Esophagus squamous epithelium (tissue), 5 donors: Measurements from ENCODE around the gene APOLD1. TPM values are rescaled to one million over a fixed set of nuclear protein-coding genes. Genes with fewer than 3 reads are reported as not detected.

Source experiments
- DNase-seq: peaks from one replicate; lab custom pipeline; 2025; lab: John Stamatoyannopoulos, UW
- H3K27ac ChIP-seq, 4 donors: fragments of 200-600 bp; sonication (generic); one replicate each; pipeline ENCODE4 v1.5.1; 2016 to 2019; ENCODE audit warnings: mild to moderate bottlenecking in 1 of 4
- H3K27me3 ChIP-seq, 4 donors: fragments of 200-600 bp; sonication (generic); 1 replicate in 3 of 4; 2 replicates in 1 of 4; pipeline versions ENCODE4 v1.5.1 to v1.6.0; 2017 to 2021; ENCODE audit warnings: antibody characterized with exemption in 1 of 4
- H3K36me3 ChIP-seq, 3 donors: fragments of 200-600 bp; sonication (generic); one replicate each; pipeline ENCODE4 v1.5.1; 2016 to 2019
- H3K4me1 ChIP-seq, 3 donors: fragments of 200-600 bp; sonication (generic); one replicate each; pipeline ENCODE4 v1.5.1; 2017 to 2019
- H3K4me3 ChIP-seq, 4 donors: fragments of 200-600 bp; sonication (generic); 1 replicate in 3 of 4; 2 replicates in 1 of 4; pipeline ENCODE4 v1.5.1; 2016 to 2019; ENCODE audit warnings: mild to moderate bottlenecking in 2 of 4, moderate library complexity in 1 of 4
- H3K9me3 ChIP-seq, 3 donors: fragments of 200-600 bp; sonication (generic); one replicate each; pipeline ENCODE4 v1.5.1; 2016 to 2019
- CTCF ChIP-seq, 6 experiments: fragments of 450-650 bp in 4 of 6; fragments of 200-600 bp in 2 of 6; sonication (generic) in 2 of 6; IDR thresholded peaks; one replicate each; pipeline ENCODE4 v1.5.1; 2016 to 2019; ENCODE audit warnings: antibody characterized with exemption in 6 of 6, mild to moderate bottlenecking in 4 of 6, moderate library complexity in 4 of 6
- POLR2A ChIP-seq, 4 donors: fragments of 450-650 bp; IDR thresholded peaks; one replicate each; pipeline ENCODE4 v1.6.1; 2017; ENCODE audit warnings: antibody characterized with exemption in 4 of 4, mild to moderate bottlenecking in 4 of 4, moderate library complexity in 3 of 4
- WGBS, 2 donors: methylation state at CpG; one replicate each; pipeline ENCODE4 v1.1.5; 2018; 5-methylcytosine and 5-hydroxymethylcytosine counted together
- intact Hi-C: fragments of 100-400 bp; cut with DNase I; formaldehyde crosslinking; loops from one replicate; pipeline ENCODE4 v1.15.0; 2022
- total RNA-seq, 4 donors: library from RNA; depleted of rRNA; stranded (reverse); fragments of >200 nt; gene quantifications; one replicate each; pipeline ENCODE4 v1.1.0, GENCODE V29; 2016
- donor health status: DM: yes; HTN: yes; CAD: no.

Gene APOLD1
- total RNA-seq, 4 donors from 2014 or later = 2.5 to 14.1 (median 6.8) TPM

- intact Hi-C loops = no loop called here
- H3K27ac ChIP-seq = no peak overlapping the region
- no peaks in the 10 kb centered on the region for H3K36me3 ChIP-seq
- DNase-seq = no peak
- 50 to 63% methylated on average over 7 of the region's 7 CpGs for WGBS, 2 donors
- H3K4me3 ChIP-seq = no peak overlapping the region
- TF ChIP-seq POLR2A (IDR thresholded peaks at IDR 0.05) = no peak
- TF ChIP-seq CTCF (IDR thresholded peaks at IDR 0.05) = no peak
- H3K27me3 ChIP-seq = no peaks in the 10 kb centered on the region
- no peaks in the 10 kb centered on the region for H3K9me3 ChIP-seq
- H3K4me1 ChIP-seq = peaks cover 0 to 51% (median 5%) of the 10 kb centered on the region in 3 donors
Measured at GRCh38 chr12:12745576-12746211, 39.8 kb upstream of the APOLD1 start.

- no peaks in the 10 kb centered on the region for H3K27me3 ChIP-seq
- WGBS, 2 donors = 73 to 79% methylated on average over 3 of the region's 3 CpGs
- intact Hi-C loops = no loop called here
Measured at GRCh38 chr12:12747278-12747677, 38.2 kb upstream of the APOLD1 start.

DNA sequence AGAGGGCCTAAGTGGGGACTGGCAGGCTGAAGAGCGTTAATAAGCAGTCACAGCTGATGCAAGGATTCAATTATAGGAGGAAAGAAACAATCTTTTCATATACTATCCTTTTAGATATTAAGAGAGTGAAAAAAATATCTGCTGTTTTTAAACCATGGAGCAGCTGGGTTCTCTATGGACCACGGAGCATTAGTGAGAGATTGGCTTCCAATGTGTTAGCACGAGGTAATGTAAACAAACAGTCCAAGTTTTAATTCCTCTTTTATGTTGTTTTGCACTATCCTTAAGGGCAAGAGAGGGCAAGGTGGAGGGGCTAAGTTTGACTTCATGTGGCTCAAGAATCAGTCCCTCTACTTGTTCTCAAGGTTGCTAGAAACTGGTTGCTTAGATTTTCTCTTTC is 37.4 kb upstream of the APOLD1 start:
- H3K27ac ChIP-seq = no peak overlapping the region
- peaks cover 0 to 37% (median 0%) of the 10 kb centered on the region in 3 donors for H3K4me1 ChIP-seq
- no peaks in the 10 kb centered on the region for H3K9me3 ChIP-seq
- TF ChIP-seq POLR2A (IDR thresholded peaks at IDR 0.05) = no peak
- TF ChIP-seq CTCF (IDR thresholded peaks at IDR 0.05) = no peak
- DNase-seq = no peak
- 45 to 56% methylated on average over 3 of the region's 3 CpGs for WGBS, 2 donors
- H3K27me3 ChIP-seq = no peaks in the 10 kb centered on the region
- H3K36me3 ChIP-seq = no peaks in the 10 kb centered on the region
- intact Hi-C loops = no loop called here
- H3K4me3 ChIP-seq = no peak overlapping the region

More at GRCh38 chr12:12747278-12747677, 38.2 kb upstream of the APOLD1 start:
- Histone ChIP-seq H3K4me1 (peaks cover 0 to 37% (median 0%) of the 10 kb centered on the region in 3 donors), H3K27ac (no peak overlapping the region), H3K9me3 (no peaks in the 10 kb centered on the region), H3K36me3 (no peaks in the 10 kb centered on the region), H3K4me3 (no peak overlapping the region)
- TF ChIP-seq POLR2A (IDR thresholded peaks at IDR 0.05) = no peak
- TF ChIP-seq CTCF (IDR thresholded peaks at IDR 0.05) = no peak
- DNase-seq = no peak

- no peaks in the 10 kb centered on the region for H3K27me3 ChIP-seq
- H3K36me3 ChIP-seq = no peaks in the 10 kb centered on the region
- intact Hi-C loops = no loop called here
- TF ChIP-seq POLR2A (IDR thresholded peaks at IDR 0.05) (no peak), CTCF (IDR thresholded peaks at IDR 0.05) (no peak)
- peaks cover 0 to 36% (median 0%) of the 10 kb centered on the region in 3 donors for H3K4me1 ChIP-seq
- DNase-seq = no peak
- peak overlapping the region; percentile 37 to 64 (median 50) for H3K4me3 ChIP-seq
- peak overlapping the region; percentile 51 to 85 (median 78) for H3K27ac ChIP-seq
- 51 to 64% methylated on average over 7 of the region's 7 CpGs for WGBS, 2 donors
- no peaks in the 10 kb centered on the region for H3K9me3 ChIP-seq
Measured at GRCh38 chr12:12749433-12749832, 36.0 kb upstream of the APOLD1 start.

DNA sequence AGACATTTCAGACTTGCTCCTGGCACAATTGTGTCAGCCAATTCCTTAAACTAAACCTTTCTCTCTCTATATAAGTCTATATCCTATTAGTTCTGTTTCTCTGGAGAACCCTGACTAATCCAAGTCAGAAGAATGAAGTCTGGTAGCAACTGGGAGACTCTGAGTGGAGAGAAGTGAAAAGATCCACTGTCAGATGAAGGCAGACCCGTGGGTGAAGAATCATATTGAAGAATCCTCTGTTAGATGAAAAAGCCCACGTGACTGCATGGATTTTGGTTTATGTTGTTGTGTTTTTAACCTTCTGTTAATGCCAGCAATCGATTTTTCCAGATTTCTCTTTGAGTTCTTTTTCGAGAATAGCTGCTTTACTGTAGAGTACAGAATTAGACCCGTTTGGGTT is 29.5 kb upstream of the APOLD1 start:
- Histone ChIP-seq H3K27ac (no peak overlapping the region), H3K4me1 (no peaks in the 10 kb centered on the region), H3K9me3 (no peaks in the 10 kb centered on the region), H3K36me3 (no peaks in the 10 kb centered on the region), H3K4me3 (no peak overlapping the region), H3K27me3 (no peaks in the 10 kb centered on the region)
- 78 to 84% methylated on average over 5 of the region's 5 CpGs for WGBS, 2 donors
- no peak for DNase-seq
- no peak for TF ChIP-seq CTCF (IDR thresholded peaks at IDR 0.05)
- TF ChIP-seq POLR2A (IDR thresholded peaks at IDR 0.05) = no peak
- intact Hi-C loops = no loop called here
